HepG2 (cell line): ENCODE measurements around the gene UQCR11.
"Not testable (repeated sequence)": the region's sequence is repeated elsewhere in the genome, so short reads cannot be mapped to it uniquely, and the experiment has no call there.

Experiments used
- CHD2 ChIP-seq: IDR thresholded peaks from 2 replicates; pipeline ENCODE4 v1.6.1; 2011; ENCODE audit warnings: low read depth, low read length, improper control_type of control experiment
- CTCF ChIP-seq: sonication (generic); formaldehyde crosslinking; IDR thresholded peaks from 2 replicates; pipeline ENCODE4 v1.5.0; 2020; ENCODE audit warnings: mild to moderate bottlenecking, missing genetic modification reagents, moderate library complexity
- ETV5 ChIP-seq: IDR thresholded peaks from 2 replicates; pipeline ENCODE4 v1.6.1; 2018; ENCODE audit warnings: missing biosample characterization, missing genetic modification reagents, inconsistent platforms, borderline replicate concordance
- EZH2 ChIP-seq: conservative IDR thresholded peaks from 2 replicates; pipeline ENCODE4 v1.6.1; 2012; ENCODE audit warnings: mild to moderate bottlenecking, low read depth, low read length, moderate library complexity
- TCF12 ChIP-seq, 2 experiments: fragments of 450-650 bp in 1 of 2; sonication (generic) in 1 of 2; formaldehyde crosslinking in 1 of 2; IDR thresholded peaks; 2 replicates each; pipeline versions ENCODE4 v1.6.1 to v1.8.0; 2017 to 2022; ENCODE audit warnings: antibody characterized with exemption in 1 of 2, mild to moderate bottlenecking in 1 of 2, missing genetic modification reagents in 1 of 2, moderate library complexity in 1 of 2

- TF ChIP-seq CHD2; TCF12 (IDR thresholded peaks at IDR 0.05); TCF12 (CRISPR knock-in tag; IDR thresholded peaks at IDR 0.05); CTCF (CRISPR knock-in tag); EZH2; ETV5 (CRISPR knock-in tag): not testable (repeated sequence)
Measured at GRCh38 chr19:1640893-1641448, 35.7 kb upstream of the UQCR11 start.
